GM23248 (cell line): ENCODE results near the gene PSG11.
"Not testable (repeated sequence)": the region's sequence is repeated elsewhere in the genome, so short reads cannot be mapped to it uniquely, and the experiment has no call there.

Source experiments
- EZH2 ChIP-seq: fragments of 200-600 bp; sonication (generic); IDR thresholded peaks from 2 replicates; pipeline ENCODE4 v1.6.1; 2018; ENCODE audit warnings: antibody characterized with exemption, mild to moderate bottlenecking; ENCODE audit not compliant: insufficient read depth, poor library complexity, severe bottlenecking
- EZH2phosphoT487 ChIP-seq: fragments of 200-600 bp; sonication (generic); IDR thresholded peaks from 2 replicates; pipeline ENCODE4 v1.6.1; 2018; ENCODE audit warnings: antibody characterized with exemption, moderate library complexity, mild to moderate bottlenecking, low read depth; ENCODE audit not compliant: insufficient read depth

GRCh38 chr19:43060254-43060653 is 34.0 kb upstream of the PSG11 start:
- not testable (repeated sequence) for TF ChIP-seq EZH2, EZH2phosphoT487
